ENCODE results near the gene CACNA1S.

GRCh38 chr1:201069636-201070035, 42.6 kb downstream of the CACNA1S start:
- no peak for TF ChIP-seq CTCF (IDR thresholded peaks at IDR 0.05; ENCODE audit: low read depth, low read length)
- TF ChIP-seq POLR2A (IDR thresholded peaks at IDR 0.05; ENCODE audit: extremely low read depth, insufficient read length), result no peak
- TF ChIP-seq MAX (IDR thresholded peaks at IDR 0.05; ENCODE audit: low read depth, low read length), result no peak
- TF ChIP-seq MYC (IDR thresholded peaks at IDR 0.05; ENCODE audit: low read depth, low read length), result no peak

Measured in NB4 (cell line).